NCI-H1930 (cell line): ENCODE results near the gene TSPOAP1.

ENCODE experiments used
- DNase-seq, 2 experiments: peaks; one replicate each; lab custom pipeline; 2025; lab: John Stamatoyannopoulos, UW

The TSPOAP1 gene

DNA sequence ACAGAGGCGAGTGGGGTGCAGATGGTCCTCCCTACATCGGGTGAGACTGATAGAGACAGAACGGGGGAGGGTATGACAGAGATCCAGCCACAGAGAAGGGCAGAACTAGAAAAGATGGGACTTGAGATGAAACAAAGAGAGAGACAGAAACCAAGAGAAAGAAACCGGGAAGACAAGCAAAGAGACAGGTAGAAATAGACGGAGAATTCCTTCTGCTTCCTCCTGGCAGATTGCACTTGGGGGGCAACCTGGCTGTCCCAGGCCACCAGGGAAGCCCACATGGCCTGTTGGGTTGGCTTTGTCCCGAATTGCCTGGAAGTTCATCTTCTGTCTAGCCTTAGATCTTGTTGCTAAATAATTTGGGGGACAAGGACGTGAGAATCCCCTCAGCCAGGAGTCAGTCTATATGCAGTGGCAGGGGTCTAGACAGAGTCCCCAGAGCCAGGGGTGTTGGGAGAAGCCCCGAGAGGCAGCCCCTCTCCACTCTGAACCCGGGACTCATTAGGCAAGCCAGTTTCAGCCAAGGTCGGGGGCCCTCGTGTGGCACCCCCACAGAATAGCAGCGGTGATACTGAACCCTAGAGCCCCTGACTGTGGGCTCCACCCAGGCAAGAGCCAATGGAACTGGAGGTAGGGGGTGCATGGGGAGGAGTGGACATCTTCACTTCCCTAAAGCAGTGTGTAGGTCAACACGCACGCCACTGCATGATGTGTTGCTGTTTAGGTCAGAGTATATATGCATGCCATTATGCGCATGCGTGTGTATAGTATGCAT is 627 bp upstream of the TSPOAP1 start:
- no peak for DNase-seq

DNA sequence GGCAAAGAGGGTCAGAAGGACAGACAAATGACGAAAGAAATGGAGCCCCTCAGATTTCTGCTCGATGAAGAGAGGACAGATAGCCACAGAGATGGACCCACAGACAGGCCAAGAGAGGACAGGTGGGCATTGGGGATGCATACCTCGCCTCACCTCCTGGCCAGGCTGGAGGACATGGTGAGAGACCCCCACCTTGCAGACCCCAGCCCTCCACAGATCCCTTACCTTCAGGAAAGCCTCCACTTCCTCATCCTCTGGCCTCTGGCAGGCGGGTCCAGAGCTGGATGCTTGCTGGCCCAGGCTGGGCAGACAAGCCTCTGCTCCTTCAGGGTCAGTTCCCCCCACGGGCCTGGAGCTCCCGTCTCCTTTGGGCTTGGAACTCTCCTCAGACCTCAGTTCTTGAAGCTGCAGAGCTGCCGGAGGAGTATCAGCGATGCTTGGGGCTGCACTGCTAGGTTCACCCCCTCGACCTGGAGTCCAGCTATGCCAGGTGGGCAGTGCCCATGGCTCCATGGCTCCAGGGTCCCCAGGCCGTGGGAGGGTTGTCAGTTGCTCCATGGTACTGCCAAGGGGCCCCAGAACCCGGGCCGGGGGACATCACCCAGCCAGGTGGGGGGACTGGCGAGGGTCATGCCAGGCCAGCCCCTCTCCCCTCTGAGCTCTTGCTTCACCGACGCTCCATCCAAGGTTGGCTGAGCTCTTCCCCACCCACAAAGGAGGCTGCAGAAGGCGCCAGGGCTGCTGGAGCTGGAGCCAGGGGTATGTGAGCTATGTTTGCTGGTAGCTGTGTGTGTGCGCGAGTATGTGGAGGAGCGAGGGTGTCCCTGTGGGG is 1.0 kb downstream of the TSPOAP1 start:
- DNase-seq: no peak

DNA sequence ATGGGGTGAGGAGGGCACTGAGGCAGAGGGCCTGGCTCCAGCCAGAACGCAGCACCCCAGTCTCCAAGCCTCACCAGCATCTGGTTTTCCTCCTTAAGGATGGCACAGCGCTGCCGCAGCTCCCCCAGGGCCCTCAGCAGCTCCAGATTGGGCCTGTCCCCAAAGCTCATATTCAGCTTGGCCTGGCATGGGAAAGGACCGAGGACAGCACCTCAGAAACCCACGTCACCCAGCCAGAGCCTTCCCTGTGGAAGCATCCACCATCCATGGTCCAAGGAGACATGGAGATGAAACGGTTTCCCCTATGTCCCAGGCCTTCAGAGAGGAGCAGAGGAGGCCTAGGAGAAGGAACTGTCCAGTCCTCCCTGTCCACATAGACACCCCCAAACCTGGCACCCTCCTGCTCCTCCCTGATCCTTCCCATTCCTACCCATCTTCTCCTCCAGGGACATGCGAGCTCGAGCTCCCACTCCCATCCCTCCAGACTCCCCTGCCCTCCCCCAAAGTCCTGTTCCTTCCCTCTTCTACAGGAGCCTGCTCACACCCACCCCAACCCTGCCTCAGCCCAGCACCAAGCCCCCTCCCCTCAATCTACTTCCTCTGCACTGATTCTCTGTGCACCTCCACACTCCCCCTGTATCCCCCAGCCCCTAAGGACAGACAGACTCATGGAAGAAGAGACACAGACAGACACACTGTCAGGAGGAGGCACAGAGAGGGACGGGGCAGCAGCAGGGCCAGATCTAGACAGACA is 1.8 kb downstream of the TSPOAP1 start:
- DNase-seq: no peak

DNA sequence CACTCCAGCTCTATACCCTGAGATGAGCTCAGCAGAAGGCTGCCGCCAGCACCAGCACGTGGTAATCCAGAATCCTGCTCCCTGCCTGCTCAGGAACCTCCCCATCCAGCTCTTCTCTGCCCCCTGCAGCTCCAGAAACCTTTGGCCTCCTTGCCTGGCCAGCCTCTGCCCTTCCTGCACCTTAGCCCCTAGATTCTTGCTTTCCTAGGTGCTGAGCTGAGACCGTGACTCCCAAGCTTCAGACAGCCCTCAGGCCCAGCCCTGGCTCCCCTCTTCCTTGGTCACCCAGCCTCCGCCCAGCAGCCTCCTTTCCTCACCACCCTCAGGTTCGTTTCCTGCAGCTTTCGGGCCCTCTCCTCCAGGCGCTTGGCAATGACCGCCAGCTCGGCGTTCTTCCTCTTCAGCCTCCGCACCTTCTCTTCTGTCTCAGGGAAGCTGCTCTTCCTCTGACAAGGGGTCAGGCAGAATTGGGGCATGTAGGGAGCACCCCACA is 2.6 kb downstream of the TSPOAP1 start:
- DNase-seq: no peak

DNA sequence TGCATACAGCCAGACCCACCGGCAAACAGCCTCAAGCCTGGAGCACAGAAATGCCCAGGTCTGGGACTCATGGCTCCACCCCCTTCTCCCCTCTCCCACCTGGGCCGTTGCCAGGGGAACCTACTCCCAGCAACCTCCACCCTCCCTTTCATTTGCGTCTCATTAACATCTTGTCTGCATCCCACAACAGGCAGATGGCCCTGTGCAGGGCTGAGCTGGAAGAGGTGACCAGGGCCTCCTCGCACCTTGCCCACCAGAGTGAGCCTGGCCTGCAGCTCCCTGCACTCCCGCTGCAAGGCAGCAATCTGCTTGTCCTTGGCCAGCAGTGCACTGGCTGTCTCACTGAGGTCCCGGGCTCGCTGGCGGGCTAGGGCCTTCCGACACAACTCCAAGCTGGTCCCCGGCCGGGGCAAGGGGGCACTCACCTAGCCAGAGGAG is 3.3 kb downstream of the TSPOAP1 start:
- no peak for DNase-seq

DNA sequence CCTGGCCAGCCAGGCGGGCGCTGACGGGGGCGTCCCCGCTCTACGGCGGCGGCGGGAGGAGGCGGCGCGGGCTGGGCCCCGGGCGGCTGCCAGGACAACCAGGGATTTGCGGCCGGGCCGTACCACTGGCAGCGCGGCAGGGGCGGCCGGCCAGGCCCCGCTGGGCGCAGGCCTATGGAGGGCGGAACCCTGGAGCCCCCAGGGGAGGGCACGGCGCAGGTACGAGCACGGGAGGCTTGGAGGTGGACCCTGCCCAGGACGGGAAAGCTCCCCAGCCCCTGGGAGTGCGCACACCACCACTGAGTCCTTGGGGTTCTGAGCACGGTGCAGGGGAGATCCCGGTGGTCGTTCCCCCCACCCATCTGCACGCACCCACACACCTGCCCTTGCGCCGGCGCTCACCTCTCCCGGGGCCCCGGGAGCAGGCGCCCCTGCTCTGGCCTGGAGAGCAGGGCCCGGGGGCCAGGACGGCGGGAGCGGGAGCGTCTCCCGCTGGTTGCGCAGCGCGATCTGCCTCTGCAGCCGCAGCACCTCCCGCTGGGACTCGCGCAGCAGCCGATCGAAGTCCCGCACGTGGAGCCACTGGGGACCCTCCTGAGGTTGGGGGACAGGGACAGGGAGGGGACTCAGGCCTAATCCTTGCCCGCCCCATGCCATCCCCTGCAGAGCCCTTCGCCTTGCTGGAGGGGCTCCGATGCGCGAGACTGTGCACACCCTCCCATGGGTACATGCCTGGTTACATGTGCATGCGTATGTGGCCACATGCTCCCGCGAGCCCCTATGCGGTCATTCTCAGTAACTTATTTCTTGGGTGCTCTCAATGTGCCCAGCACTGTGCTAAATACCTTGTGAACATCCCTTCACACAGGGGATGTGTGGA is 3.9 kb downstream of the TSPOAP1 start:
- peak; percentile 55 to 65 for DNase-seq

DNA sequence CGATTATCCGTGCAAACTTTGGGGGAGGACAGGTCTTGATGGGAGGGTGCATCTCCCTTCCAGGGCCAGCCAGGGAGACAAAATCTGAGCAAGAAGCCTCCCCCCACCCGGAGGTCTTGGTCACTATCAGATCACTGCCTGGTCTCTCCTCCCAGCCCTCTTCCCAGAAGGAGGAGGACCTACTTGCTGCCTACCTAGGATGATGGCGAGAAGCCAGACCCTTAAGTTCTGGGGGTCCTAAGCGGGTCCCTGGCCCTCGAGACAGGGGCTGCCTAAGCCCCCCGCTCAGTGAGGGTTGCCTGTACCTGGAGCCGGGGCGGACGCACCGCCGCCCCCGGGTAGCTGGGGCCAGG is 4.6 kb downstream of the TSPOAP1 start:
- DNase-seq: no peak

DNA sequence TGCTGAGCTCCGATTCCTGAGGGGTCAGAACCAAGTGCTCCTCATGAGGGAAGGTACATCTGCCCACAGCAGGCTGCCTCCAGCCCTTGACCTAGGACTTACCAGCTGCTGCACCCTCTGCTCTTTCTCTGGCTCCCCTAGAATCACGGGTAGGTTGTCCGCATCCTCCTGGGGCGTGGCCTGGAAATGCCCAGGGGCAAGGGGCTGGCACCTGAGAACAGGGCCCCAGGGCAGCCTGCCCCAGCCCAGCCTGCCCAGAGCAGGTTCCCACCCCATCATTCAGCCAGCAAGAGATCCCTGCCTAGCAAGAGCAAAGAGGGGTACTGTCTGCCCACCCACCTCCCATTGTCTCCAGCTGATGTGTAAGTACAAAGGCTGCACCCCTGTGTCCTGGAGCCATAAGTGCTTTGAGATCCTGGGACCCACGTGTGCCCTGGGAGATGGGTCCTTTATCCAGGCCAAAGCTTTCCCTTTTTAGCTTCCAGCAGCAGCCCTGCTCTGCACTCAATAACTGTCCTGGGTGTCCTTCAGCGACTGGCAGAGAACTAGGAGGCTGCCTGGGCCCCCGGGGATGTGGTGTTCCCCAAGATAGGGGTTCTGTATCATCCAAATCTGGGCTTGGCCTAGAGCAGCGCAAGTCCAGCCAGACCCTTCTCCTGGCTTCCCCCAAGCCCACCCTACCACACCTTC is 5.1 kb downstream of the TSPOAP1 start:
- DNase-seq: no peak

DNA sequence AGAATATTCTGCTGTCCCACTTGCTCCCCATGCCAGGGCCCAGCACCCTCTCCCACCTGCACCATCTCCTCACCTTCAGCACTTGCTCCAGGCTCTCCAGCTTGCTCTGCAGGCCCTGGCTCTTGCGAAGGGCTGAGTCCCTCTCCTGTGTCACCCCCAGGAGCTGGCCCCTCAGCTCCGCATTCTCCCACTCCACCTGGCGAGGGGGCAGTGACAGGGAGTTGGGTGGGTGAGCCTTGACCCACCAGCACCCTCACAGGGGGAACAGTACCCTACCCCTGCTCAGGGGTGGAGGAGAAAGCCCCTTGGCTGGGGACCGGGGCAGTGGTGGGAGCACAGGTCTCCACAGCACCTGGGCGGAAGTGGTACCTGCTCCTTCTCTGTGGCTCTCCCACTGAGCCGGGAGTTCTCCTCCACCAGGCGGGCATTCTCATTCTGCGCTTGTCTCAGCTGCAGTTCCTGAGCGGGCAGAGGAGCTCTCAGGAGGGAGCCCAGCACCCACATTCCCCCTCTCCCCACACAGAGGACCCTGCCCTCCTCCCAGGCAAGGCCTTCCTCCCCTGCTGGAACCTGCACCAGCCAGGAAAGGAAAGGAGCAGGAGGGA is 5.9 kb downstream of the TSPOAP1 start:
- DNase-seq: no peak

DNA sequence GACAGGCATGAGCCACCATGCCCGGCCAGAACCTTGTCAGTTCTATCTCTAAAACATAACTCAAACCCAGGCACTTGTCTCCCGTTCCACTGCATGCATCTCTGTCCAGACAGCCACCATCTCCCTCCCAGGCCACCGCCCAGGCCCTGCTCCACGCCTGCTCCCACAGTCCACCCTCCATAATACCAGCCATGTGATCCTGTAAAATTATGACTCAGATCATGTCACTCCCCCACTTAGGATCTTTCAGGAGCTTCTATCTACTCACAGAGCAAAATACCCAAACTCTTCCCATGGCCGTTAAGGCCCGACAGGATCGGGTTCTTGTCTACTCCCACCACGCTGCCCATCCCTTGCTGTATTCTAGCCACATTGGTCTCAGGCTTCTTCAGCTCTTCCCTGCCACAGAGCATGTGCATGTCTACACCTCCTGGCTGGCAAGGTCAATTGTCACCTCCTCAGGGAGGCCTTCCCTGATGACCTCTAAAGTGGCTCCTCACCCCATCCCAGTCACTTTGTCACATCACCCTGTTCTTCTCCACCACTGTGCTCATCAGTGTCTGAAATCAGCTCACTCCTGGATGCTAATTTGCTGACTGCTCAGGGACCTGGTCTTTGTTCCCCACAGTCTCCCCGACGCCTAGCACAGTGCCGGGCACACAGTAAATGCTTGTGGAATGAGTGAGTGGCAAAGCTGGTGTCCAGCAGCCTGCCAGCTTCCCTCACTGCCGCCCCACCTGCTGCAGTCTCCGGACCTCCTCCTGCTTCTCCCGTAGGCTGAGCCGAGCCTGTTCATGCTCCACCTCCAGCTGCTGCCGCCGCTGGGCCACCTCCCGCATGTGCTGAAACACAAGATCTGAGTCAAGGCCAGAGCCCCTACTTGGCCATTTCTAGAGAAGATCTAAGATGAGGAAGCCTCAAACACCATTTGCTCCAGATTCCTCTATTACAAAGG is 6.7 kb downstream of the TSPOAP1 start:
- no peak for DNase-seq

DNA sequence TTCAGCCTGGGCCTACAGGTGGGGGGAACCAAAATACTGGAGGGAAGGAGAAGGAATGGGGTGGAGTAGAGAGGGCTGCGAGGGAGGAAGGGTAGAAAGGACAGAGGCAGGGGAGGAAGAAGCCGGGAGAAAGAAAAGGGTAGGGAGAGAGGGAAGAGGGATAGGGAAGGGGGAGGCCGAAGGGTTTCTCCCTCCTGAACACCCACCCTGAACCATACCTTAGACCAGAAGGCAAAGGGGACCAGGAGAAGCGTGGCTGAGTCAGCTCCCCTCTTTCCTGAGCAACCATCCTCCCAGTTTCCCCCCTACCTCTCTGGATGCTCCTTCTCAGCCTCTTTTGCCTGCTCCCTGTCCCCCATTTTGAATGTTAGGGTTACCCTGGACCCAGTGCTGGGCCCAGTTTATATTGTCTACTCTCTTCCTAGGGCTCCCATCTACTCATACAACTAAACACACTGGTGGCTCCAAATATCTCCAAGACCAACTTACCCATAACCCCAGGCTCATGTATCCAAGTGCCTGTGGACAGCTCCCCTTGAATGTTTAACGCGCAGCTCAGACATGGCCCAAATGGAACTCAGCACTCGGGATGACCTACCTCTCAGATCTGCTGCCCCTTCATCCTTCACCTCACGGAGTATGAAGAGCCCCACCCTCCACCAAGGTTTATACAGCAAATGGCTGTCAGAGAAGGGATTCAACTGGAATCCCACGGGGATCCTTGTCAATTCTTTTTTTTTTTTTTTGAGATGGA is 7.8 kb downstream of the TSPOAP1 start:
- no peak for DNase-seq

DNA sequence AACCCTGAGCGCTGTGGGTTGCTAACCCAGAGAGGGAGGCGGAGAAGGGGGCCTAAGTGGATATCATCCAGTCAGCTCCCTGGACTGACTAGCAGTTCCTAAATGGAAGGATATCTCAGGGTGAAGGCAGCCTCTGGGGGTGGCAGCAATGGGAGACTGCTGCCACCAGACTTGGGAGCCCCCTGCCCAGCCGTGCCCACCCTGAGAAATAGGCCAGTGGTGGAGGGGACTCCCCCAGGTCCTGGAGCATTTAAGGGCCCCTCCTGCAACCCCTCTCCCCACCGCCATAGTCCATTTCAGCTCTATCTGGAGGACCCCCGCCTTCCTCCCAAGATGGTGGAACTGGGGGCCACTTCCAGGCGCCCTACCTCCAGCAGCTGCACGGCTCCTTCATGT is 8.4 kb downstream of the TSPOAP1 start:
- no peak for DNase-seq

DNA sequence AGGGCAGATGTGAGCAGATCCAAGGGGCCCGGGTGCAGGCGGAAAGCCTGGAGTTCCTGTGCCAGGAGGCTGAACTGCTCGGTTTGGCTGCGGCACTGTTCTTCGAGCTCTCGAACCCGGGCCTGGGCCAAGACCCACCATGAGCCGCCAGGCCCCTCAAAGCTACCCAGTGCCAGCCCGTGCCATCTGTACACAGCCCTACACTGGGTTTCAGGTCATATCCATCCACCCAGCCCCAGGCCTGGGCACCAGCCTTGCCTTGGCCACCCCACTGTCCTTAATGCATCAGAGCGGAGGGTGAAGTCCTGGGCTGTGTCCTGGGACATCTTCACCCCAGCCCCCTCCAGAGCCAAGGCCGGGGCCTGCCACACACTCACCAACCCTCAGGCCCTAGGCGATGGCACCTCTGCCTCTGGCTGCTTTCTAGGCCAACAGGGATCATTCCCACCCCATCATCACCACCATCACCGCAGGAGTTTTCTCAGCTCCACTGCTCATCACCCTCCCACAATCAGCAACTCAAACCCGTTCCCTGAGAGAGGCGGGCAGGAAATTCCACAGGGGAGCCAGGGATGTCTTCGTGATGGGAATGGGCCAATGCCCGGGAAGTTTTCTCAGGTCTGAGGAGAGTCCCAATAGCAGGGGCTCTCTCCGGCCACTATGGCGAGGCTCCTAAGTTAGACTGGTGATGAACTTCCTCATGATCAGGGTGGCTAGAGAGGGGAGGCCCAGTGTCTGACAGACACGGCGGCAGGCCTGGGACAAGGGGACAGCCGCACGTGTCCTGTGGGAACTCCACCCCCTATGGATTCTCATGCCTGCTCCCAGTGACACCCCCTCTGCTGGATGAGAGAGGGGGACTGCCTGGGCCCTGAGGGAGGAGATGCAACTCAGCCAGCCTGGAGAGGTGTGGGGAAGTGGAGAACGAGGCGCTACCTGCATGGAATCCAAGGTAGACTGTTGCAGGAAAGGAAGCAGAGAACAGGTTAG is 9.1 kb downstream of the TSPOAP1 start:
- DNase-seq: no peak

DNA sequence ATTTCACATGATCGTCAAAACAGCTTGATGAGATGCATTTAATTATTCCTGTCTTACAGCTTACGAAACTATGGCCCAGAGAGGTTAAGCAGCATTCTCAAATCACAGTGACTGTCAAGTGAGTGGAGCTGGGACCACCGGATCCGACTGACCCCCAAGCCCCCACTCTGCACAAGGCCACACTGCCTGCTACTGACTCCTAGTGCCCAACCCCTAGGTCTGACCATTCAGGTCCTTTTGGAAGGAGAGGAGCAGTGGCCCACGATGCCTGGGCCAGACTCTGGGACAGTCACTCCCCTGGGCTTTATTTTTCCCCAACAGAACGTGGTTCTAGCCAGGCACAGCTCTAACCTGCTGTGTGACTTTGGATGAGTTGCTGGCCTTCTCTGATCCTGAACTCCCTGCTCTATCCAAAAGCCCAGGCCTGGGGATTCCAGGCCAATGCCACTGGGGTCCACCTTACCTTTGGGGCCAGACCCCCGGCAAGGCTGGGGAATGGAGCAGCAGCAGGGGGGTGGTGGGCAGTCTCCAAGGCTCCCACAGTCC is 9.9 kb downstream of the TSPOAP1 start:
- no peak for DNase-seq

DNA sequence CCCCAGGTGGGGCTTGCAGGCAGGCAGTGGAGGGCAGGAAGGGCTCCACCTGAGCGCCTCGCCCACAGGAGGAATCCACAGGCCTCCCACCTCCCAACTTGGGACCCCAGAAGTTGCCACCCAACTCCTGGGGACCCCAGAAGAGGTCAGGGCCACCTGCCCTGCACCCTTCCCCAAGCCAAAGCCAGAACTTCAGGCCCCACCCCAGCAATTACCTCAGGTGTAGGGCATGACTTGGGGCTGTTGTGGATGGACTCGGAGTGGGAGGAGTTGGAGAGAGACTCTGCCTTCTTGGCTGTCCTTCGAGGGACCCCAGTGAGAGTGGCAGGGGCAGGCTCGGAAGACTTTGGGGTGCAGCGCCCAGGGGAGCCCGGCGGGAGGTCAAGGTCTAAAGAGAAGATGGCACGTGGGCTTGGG is 10.5 kb downstream of the TSPOAP1 start:
- no peak for DNase-seq

DNA sequence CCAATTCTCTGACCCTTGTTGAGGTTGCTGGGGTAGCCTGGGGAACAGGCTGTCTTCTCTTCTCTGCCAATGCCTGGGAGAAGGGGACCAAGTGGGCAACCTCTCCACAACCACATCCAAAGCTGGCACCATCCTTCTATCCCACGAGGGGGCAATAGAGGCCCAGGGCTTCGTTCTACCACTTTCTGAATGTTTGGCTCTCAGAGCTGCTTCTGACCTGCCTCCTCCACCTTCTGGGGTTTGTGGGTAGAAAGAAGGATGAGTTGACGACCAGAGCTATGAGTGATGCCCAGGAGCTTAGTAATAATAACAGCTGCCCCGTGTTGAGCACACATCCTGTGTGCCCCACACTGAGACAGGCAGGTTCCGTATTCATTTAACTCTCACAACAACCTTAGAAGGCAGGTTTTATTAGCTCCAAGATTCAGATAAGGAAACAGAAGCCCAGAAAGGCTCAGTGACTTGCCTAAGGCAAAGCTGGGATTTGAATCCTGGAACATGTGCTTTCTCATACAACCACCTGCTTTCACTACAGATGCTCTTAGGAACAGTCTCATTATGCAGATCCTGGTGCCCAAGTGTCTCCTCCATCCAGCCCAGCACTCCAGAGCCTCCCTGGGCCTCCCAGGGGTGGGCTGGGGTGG is 11.1 kb downstream of the TSPOAP1 start:
- peak; percentile 14 to 47 for DNase-seq
